GM10248 (cell line): ENCODE results near the gene NLRC5.

Experiments
- CTCF ChIA-PET: fragments of 300-600 bp; sonication (Branson Sonifier 250); formaldehyde crosslinking; extraction: SDS; loops from one replicate; lab custom pipeline; 2021; ENCODE audit warnings: antibody characterized with exemption; lab: Yijun Ruan, JAX
- POLR2A ChIA-PET: fragments of 350-650 bp; sonication (Branson Sonifier 250); formaldehyde crosslinking; extraction: SDS; loops from one replicate; lab custom pipeline; 2020; ENCODE audit warnings: antibody characterized with exemption; lab: Yijun Ruan, JAX
- DNase-seq: peaks from one replicate; pipeline ENCODE4 v3.0.0; 2012; ENCODE audit errors: extremely low spot score
- CTCF ChIP-seq: IDR thresholded peaks from 2 replicates; pipeline ENCODE4 v1.5.1; 2012; ENCODE audit warnings: mild to moderate bottlenecking, low read depth; ENCODE audit errors: extremely low read depth, missing control alignments, control extremely low read depth

NLRC5 gene

DNA sequence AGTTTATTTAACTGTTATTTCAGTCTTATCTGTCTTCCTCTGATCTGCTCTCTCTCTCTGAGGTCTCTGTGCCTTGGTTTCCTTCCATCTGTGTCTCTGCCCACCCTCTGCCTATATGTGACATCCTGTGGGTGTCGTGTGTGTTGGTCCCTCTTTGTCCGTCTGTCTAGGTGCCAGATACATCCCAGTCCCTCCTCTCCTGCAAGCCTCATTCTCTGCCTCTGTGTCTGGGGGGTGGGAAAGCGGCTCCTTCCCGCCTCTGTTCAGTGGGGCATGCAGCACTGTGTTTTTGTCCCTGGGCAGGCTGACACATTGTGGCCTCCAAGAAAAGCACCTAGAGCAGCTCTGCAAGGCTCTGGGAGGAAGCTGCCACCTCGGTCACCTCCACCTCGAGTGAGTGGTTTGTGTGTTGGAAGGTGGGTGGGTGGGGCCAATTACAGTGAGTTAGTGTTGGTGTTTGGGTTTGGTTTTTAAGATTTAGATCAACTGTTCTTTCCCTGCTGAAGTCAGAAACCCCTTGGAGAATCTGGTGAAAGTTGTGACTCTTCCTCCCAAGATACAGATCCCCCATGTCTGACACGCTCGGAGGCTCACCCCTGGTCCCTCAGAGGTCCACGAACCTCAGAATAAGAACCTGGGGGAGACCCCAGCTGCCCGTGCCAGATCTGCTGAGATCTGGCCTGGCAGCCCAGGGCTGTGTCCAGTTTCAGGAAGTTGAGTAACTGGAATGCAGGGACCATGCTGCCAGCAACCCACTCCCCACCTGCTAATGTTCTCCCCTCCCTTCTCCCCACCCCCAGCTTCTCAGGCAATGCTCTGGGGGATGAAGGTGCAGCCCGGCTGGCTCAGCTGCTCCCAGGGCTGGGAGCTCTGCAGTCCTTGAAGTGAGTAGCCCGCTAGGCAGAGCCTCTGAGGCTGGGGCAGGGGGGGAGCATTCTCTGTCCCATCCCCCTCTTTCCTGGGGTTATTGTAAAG lies 52.1 kb downstream of the NLRC5 start:
- DNase-seq = peak; percentile 70
- no peak for TF ChIP-seq CTCF
- CTCF ChIA-PET = interaction anchor here (1.0 to 3.6 kb wide), 10 partner anchors 9 to 78 kb away, joined by 3 to 9 read pairs (median 4); partner anchors contain the start of gene CPNE2
- POLR2A ChIA-PET = interaction anchor here (0.6 to 1.4 kb wide), 4 partner anchors 10 to 20 kb away, joined by 3 to 11 read pairs (median 4); no protein-coding TSS in a partner anchor

DNA sequence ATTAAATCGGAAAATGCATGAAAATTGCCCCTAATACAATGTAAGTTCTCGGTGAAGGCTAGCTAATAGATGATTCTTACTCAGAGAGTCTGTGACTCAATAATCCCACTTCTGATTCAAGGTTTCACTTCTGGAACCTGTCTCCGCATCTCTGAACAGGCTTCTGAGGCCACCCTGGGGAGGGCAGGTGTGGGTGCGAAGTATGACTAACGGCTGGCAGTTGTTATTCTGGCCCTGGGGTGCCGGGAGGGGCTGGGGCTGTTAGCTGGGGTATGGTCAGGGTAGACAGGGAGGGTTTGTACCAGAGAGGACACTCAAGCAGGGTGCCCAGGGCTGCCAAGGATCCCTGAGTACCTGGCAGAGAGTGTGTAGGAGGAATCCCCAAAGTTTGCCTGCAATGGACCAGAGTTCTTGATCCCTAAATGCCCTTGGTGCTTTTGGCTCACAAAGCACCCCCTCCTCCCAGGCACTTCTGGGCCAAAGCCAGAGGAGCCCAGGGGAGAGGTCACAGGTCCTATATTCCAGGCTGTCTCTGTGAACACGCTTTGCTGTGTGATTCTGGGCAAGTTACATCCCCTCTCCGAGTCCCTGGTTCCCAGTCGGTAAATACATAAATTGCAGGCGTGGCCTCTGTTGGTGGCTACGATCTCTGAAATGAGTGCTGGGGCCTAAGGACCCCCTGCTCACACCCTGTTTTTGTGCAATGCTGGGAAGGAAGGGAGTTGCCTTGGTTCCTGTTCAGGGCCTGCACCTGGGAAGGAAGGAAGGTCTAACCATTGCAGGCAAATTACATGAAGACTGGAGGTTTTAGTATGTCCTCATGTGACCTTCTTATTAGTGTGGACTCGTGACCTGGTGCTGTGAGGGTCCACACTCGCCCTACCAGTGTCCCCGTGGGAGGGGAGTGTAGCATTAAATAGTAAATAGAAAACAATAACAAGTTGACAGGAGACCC lies 53.1 kb downstream of the NLRC5 start:
- ChIA-PET POLR2A (interaction anchor here (1.0 to 1.4 kb wide), 3 partner anchors 9 to 19 kb away, joined by 3 to 11 read pairs (median 5); no protein-coding TSS in a partner anchor), CTCF (interaction anchor here (0.6 to 3.6 kb wide), 9 partner anchors 10 to 79 kb away, joined by 3 to 9 read pairs (median 4); partner anchors contain the start of gene CPNE2)
- TF ChIP-seq CTCF = no peak
- DNase-seq = peak; percentile 85

GRCh38 chr16:57043248-57043647 lies 53.9 kb downstream of the NLRC5 start:
- no peak for TF ChIP-seq CTCF
- CTCF ChIA-PET = interaction anchor here (0.6 kb wide), 1 partner anchor 79 kb away, joined by 3 read pairs; no protein-coding TSS in a partner anchor
- POLR2A ChIA-PET = interaction anchor here (1.4 kb wide), 1 partner anchor 8 kb away, joined by 11 read pairs; no protein-coding TSS in a partner anchor
- DNase-seq = no peak

DNA sequence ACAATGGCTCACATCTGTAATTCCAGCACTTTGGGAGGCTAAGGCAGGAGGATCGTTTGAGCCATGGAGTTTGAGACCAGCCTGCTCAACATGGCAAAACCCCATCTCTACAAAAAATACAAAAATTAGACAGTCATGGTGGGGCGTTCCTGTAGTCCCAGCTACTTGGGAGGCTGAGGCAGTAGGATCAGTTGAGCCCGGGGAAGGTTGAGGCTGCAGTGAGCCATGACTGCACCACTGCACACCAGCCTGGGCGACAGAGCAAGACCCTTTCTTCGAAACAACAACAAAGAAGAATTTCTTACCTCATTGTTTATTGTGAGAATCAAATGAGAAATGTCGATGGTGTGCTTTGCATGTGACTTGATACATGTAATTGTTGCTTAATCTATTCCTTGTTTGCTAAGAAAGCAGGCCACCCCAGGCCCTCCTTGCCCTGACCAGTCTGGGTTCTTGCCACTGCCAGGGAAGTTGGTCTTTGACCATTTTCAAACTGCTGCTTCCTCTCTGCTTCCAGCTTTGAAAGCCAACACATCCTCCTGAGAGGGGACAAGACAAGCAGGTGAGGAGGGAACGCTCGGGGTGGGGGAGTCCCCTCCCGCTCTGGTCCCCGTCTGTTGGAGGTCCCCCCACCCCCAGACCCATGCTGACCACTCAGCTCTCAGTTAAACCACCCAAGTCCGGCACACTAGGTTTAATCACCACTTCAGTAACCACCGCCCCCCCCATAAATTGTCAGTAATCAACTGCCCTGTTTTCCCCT lies 55.8 kb downstream of the NLRC5 start:
- ChIA-PET CTCF (interaction anchor here (0.6 to 3.8 kb wide), 41 partner anchors 8 to 255 kb away, joined by 3 to 58 read pairs (median 5); partner anchors contain the start of gene CETP), POLR2A (no interaction called here)
- no peak for TF ChIP-seq CTCF
- DNase-seq = no peak

DNA sequence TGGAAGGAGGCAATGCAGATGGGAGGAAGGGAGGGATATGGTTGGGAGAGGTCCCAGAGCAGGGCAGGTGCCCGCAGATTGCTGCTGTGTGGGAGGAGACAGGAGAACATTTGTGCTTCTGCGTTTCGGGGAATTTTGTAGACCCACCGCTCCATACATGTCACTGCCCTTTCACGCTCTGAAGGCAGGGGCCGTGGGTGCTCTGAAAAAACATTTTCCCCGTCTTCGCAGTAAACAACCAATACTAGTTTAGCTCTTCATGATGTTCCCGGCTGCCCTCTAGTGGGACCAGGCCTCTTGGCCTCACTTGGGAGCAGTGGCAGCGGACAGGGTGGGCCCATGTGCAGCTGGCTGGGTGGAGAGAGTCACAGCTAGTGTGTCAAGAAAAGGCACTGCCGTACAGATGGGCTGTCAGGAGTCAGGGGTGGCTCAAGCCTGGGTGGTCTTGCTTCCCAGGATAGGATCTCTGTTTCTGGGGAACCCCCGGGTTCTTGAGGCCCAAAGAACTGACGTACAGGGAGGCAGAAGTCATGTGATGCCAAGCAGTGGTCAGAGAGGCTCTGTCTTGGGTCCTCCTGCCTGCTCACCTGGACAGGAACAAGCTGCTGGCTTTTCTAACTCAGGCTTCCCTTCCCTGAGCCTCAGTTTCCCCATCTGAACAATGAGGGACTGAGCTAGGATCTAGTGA lies 56.5 kb downstream of the NLRC5 start:
- ChIA-PET POLR2A (no interaction called here), CTCF (interaction anchor here (0.7 to 3.8 kb wide), 44 partner anchors 9 to 255 kb away, joined by 3 to 58 read pairs (median 5); partner anchors contain the start of genes CETP and NLRC5)
- TF ChIP-seq CTCF = peak; percentile 86
- peak; percentile 81 for DNase-seq
